Measurements from ENCODE around the gene ITIH1.
A peak's percentile ranks its signal among the peaks of the same experiment; 100 is the strongest.

ITIH1 gene

DNA sequence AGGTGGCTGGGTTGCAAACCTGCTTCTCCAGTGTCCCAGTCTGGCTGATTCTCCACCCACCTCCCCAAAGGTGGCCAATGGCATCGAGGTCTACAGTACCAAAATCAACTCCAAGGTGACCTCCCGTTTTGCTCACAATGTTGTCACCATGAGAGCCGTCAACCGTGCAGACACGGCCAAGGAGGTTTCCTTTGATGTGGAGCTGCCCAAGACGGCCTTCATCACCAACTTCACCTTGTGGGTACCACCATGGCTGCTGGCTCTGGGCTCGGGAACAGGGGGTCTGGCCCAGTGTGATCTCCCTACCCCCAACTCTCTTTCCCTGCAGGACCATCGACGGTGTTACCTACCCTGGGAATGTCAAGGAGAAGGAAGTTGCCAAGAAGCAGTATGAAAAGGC, 19.0 kb downstream of the ITIH1 start:
- DNase-seq (ENCODE audit: insufficient read length, low spot score), result no peak
- FAIRE-seq, result no peak
- TF ChIP-seq, protein P1, sequence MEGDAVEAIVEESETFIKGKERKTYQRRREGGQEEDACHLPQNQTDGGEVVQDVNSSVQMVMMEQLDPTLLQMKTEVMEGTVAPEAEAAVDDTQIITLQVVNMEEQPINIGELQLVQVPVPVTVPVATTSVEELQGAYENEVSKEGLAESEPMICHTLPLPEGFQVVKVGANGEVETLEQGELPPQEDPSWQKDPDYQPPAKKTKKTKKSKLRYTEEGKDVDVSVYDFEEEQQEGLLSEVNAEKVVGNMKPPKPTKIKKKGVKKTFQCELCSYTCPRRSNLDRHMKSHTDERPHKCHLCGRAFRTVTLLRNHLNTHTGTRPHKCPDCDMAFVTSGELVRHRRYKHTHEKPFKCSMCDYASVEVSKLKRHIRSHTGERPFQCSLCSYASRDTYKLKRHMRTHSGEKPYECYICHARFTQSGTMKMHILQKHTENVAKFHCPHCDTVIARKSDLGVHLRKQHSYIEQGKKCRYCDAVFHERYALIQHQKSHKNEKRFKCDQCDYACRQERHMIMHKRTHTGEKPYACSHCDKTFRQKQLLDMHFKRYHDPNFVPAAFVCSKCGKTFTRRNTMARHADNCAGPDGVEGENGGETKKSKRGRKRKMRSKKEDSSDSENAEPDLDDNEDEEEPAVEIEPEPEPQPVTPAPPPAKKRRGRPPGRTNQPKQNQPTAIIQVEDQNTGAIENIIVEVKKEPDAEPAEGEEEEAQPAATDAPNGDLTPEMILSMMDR (IDR thresholded peaks at IDR 0.05; ENCODE audit: insufficient read depth, missing control alignments), result no peak

DNA sequence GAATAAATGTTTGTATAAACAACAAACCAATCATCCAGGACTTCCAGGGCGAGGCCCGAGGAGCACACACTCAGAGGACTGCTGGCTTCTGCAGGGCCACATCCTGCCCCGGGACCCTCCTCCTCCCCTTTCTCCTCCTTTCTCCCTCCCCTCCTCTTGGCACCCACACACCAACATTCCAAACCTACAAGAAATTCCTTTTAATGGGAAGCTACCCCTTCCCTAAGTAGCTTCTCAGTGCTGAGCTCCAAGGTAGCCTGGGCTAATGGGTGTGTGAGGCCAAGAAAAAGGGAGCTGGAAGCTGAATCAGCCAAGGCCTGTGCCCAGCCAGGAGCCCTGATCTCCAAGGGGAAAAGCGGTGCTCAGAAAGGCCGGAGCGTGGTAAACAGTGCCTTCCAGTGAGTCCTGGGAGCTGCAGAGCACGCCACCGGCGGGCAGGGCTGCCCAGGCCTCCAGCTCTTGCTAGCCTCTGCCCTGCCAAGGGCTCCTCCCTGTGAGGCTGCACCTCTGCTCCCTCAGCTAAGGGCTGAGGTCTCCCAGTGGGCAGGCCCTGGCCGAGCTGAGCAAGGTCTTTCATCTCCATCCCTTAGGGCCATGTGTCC, 21.1 kb downstream of the ITIH1 start:
- FAIRE-seq (no peak), DNase-seq (ENCODE audit: insufficient read length, low spot score) (no peak)
- TF ChIP-seq, protein P1 (IDR thresholded peaks at IDR 0.05; ENCODE audit: insufficient read depth, missing control alignments), result no peak

DNA sequence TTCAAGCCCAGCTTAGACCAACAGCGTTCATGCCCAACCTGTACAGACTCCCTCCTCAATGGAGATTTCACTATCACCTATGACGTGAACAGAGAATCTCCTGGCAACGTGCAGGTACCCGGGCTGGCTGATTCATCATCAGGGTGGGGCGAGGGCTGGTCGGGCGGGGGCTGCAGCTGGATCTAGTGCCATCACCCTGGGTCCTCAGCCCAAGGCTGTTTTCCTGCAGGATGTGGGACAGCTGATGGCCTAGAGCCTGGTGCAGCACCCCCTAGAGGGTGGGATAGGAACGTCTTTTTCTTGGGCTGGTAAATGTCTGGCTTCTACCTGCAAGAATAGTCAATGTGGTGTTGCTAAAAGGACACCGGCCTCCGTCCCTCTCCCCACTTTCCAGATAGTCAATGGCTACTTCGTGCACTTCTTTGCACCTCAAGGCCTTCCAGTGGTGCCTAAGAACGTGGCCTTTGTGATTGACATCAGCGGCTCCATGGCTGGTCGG, 21.6 kb downstream of the ITIH1 start:
- TF ChIP-seq, protein P1 (IDR thresholded peaks at IDR 0.05; ENCODE audit: insufficient read depth, missing control alignments), result peak; percentile 28
- FAIRE-seq (no peak), DNase-seq (ENCODE audit: insufficient read length, low spot score) (no peak)

DNA sequence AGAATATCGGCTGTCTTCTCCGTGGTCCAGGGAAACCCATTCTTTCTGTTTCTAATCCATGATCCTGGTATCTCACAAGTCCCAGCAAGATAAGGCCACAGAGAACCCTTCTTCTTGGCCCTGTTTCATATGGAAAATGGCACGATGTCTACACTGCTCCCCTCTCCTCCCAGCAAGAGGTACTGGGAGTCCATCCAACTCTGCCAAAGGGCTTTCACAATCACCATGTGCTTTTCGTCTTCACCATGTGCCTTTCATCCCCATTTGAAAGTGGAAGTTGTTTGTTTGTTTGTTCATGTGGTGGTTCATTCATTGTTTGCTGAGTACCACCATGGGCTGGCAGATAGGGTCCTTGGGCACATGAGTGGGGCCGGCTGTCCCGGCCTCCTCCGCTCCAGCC, 22.7 kb downstream of the ITIH1 start:
- FAIRE-seq (no peak), DNase-seq (ENCODE audit: insufficient read length, low spot score) (no peak)
- TF ChIP-seq, protein P1 (IDR thresholded peaks at IDR 0.05; ENCODE audit: insufficient read depth, missing control alignments), result no peak

DNA sequence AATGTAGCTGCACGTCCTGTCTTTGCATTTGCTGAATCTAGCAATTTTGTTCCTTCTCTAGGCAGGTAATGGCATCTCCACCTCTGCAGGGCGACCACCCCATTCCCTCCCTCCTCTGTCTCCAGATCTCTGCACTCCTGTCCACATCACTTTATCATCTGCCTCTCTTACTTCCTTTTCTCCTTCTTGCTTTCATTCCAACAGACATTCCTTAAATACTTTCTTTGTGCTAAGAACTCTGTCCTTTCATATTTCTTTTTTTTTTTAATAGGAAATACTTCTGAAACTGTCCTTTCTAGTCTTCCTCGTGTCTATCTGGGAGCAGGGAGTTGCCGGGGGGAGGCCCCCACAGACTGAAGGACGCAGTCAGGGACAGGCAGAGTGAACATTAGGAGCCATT, 24.4 kb downstream of the ITIH1 start:
- FAIRE-seq (no peak), DNase-seq (ENCODE audit: insufficient read length, low spot score) (no peak)
- TF ChIP-seq, protein P1 (IDR thresholded peaks at IDR 0.05; ENCODE audit: insufficient read depth, missing control alignments), result no peak

DNA sequence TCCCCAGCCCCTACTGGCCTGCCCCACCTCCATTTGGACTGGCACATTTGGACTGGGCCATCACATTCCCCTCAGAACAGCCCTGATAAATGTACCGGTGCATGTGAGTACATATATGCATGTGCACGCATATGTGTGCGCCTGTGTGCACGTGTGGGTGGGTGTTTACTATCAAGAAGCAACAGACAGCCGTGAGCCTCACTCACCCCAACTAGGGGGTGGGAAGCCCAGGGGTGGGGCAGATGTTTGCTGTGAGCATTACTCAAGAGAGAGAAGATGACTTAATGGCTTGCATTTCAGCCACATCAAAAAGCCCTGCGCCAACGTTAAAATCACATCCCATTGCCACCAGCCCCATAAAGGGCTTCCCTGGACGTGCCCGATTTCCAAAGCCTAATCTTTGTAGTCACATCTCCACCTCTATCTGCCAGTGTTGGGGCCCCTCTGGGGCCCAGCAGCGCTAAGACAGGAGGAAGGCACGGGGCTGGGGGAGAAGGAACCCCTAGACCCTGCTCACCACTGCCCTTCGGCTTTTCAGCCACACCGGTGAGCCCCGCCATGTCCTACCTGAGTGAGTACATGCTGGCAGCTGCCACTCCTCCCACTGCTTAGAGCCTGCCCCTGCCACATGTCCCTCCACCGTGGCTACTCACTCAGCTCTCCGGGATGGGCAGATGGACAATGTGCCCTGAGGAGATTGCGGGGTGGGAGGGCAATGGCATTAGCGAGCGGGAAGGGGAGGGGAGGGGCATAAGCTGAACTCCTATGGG, 28.1 kb downstream of the ITIH1 start:
- DNase-seq (ENCODE audit: insufficient read length, low spot score) (no peak), FAIRE-seq (no peak)

More for the DNA sequence above, 28.1 kb downstream of the ITIH1 start:
- TF ChIP-seq, protein P1 (IDR thresholded peaks at IDR 0.05; ENCODE audit: insufficient read depth, missing control alignments), result no peak

All from D721Med (cell line).